Dendritic cell treated with granulocyte-macrophage colony-stimulating factor and Interleukin-4, amounts not matched to agents 40 ng/mL and 50 ng/mL, for 4 days (primary cell): ENCODE data around the gene CRLF2.

Experiments
- H3K27ac Mint-ChIP-seq: one replicate; pipeline ENCODE4 v1.8.0; 2022; ENCODE audit warnings: mild to moderate bottlenecking, mixed read lengths
- H3K27me3 Mint-ChIP-seq: one replicate; pipeline ENCODE4 v1.8.0; 2022; ENCODE audit warnings: mild to moderate bottlenecking, mixed read lengths
- H3K36me3 Mint-ChIP-seq: one replicate; pipeline ENCODE4 v1.8.0; 2022; ENCODE audit warnings: low read depth, mixed read lengths
- H3K4me1 Mint-ChIP-seq: one replicate; pipeline ENCODE4 v1.8.0; 2022; ENCODE audit warnings: low read depth, mixed read lengths
- H3K4me3 Mint-ChIP-seq: one replicate; pipeline ENCODE4 v1.8.0; 2022; ENCODE audit warnings: mild to moderate bottlenecking, moderate library complexity, mixed read lengths
- H3K9me3 Mint-ChIP-seq: one replicate; pipeline ENCODE4 v1.8.0; 2022; ENCODE audit warnings: mixed read lengths
- intact Hi-C: fragments of 100-400 bp; cut with micrococcal nuclease; formaldehyde crosslinking; loops from one replicate; pipeline ENCODE4 v1.15.0; 2022

CRLF2 gene

DNA sequence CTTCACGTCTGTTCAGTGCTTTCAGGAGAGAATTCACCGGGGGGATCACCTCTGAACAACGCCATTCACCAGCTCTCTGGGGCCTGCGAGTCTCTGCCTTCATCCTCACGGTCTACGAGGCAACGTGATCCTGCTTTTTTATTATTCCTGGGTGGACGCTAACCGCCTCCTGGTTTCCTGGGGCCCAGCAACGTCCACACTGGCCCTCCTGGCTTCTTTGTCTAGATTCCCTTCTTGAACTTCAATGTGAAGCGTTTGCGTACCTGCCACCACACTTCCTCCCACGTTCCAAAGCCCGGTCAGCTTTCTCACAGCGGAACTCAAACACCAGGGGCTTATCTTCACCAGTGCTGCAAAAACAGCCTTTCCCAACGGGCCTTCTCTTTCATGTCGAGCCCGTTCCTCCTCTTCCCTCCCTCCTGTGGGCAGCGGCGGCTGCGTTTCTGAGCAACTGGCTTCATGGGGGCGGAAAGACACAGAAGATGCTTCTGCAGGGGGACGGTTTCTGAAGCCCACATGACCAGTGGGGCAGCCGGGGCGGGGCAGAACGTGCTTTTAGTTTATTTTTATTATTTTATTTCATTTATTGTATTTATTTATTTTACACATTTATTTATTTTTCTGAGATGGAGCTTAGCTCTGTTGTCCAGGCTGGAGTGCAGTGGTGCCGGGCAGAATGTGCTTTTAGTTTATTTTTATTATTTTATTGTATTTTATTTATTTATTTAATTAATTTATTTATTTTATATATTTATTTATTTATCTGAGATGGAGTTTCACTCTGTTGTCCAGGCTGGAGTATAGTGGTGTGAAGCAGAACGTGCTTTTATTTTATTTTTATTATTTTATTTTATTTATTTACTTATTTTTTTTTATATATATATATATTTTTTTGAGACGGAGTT lies 64.6 kb downstream of the CRLF2 start:
- Mint-ChIP-seq H3K27me3 (peaks cover 9% of the 10 kb centered on the region), H3K4me3 (no peak overlapping the region), H3K36me3 (no peaks in the 10 kb centered on the region), H3K4me1 (no peaks in the 10 kb centered on the region), H3K9me3 (no peaks in the 10 kb centered on the region), H3K27ac (no peak overlapping the region)
- intact Hi-C loops = no loop called here

DNA sequence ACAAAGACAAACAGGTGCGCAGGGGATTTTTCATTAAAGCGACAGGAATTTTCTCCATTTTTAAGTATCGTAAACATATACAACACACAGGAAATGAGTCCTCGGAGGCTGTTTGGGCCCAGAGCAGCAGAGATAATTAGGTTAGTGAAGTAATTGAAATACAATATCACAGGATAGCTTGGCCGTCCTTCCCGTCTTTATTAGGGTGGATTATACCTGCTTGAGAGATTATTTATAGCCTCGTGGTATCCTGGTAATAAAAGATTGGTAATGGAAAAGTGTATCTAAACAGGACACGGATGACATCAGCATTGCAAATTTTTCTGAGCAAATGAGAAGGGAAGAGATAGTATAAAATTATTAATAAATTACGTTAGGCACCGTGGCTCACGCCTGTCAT lies 68.2 kb downstream of the CRLF2 start:
- H3K9me3 Mint-ChIP-seq = no peaks in the 10 kb centered on the region
- intact Hi-C loops = no loop called here
- no peaks in the 10 kb centered on the region for H3K36me3 Mint-ChIP-seq
- no peak overlapping the region for H3K27ac Mint-ChIP-seq
- H3K4me1 Mint-ChIP-seq = no peaks in the 10 kb centered on the region
- no peak overlapping the region for H3K4me3 Mint-ChIP-seq
- peaks cover 3% of the 10 kb centered on the region for H3K27me3 Mint-ChIP-seq
